ENCODE results near the gene GABRB1.

Gene GABRB1

DNA sequence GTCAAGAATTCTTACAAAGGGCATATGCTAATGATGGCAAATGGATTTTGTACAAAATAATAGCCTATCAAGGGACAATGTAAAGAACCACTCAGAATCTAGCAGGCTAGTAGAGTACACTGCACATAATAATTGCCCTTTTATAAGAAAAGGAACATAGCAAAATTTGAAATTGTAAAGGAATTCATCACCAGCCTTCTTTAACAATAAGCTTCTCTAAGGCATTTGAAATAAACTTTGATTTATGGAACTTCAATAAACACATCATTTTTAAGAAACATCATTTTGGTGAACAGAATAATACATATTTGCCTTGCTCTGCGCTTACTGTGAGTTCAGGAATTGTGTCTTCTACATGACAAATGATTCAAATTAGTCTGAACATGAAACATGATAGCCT lies 444.0 kb downstream of the GABRB1 start:
- no peak for FAIRE-seq
